Measurements from ENCODE around the gene DGKH. TPM values are rescaled to one million over a fixed set of nuclear protein-coding genes. Genes with fewer than 3 reads are reported as not detected.
"Not testable (repeated sequence)": the region's sequence is repeated elsewhere in the genome, so short reads cannot be mapped to it uniquely, and the experiment has no call there.

The DGKH gene
- polyA plus RNA-seq, 1 donor from 2014 or later, result 0.03 TPM

GRCh38 chr13:42048684-42049453 is 421 bp downstream of the DGKH start:
- Mint-ChIP-seq H3K9me3 (no peaks in the 10 kb centered on the region), H3K27ac (peak overlapping the region in 1 of 3 donors; percentile 43), H3K4me1 (peaks cover 6 to 11% (median 9%) of the 10 kb centered on the region in 3 donors)

GRCh38 chr13:42049454-42049813 is 986 bp downstream of the DGKH start:
- Mint-ChIP-seq H3K4me1 (peaks cover 6 to 11% (median 9%) of the 10 kb centered on the region in 3 donors), H3K9me3 (no peaks in the 10 kb centered on the region), H3K36me3 (peaks cover 4% of the 10 kb centered on the region), H3K4me3 (peak overlapping the region; percentile 62 to 84 (median 82)), H3K27ac (no peak overlapping the region), H3K27me3 (peaks cover 22% of the 10 kb centered on the region)

More at GRCh38 chr13:42048684-42049453, 421 bp downstream of the DGKH start:
- Mint-ChIP-seq H3K4me3 (peak overlapping the region; percentile 62 to 94 (median 86)), H3K27me3 (peaks cover 28% of the 10 kb centered on the region), H3K36me3 (peaks cover 4% of the 10 kb centered on the region)

- H3K36me3 Mint-ChIP-seq, result peaks cover 2% of the 10 kb centered on the region
- peaks cover 0 to 5% (median 4%) of the 10 kb centered on the region in 3 donors for H3K9me3 Mint-ChIP-seq
- H3K27me3 Mint-ChIP-seq, result peaks cover 7% of the 10 kb centered on the region
- peak overlapping the region in 1 of 3 donors; percentile 39 for H3K27ac Mint-ChIP-seq
- H3K4me1 Mint-ChIP-seq, result peaks cover 0 to 2% (median 0%) of the 10 kb centered on the region in 3 donors
- no peak overlapping the region for H3K4me3 Mint-ChIP-seq
These were observed 6.5 kb downstream of the DGKH start for GRCh38 chr13:42054798-42055499.

- no peaks in the 10 kb centered on the region for H3K4me1 Mint-ChIP-seq
- H3K9me3 Mint-ChIP-seq, result peaks cover 0 to 5% (median 4%) of the 10 kb centered on the region in 3 donors
- H3K4me3 Mint-ChIP-seq, result no peak overlapping the region
- no peak overlapping the region for H3K27ac Mint-ChIP-seq
- peaks cover 2% of the 10 kb centered on the region for H3K36me3 Mint-ChIP-seq
- H3K27me3 Mint-ChIP-seq, result peaks cover 7% of the 10 kb centered on the region
These were observed 7.1 kb downstream of the DGKH start for GRCh38 chr13:42055500-42056085.

GRCh38 chr13:42056146-42056545 is 7.7 kb downstream of the DGKH start:
- peaks cover 5% of the 10 kb centered on the region for H3K27me3 Mint-ChIP-seq
- H3K4me1 Mint-ChIP-seq, result no peaks in the 10 kb centered on the region
- no peak overlapping the region for H3K27ac Mint-ChIP-seq
- peaks cover 1 to 5% (median 4%) of the 10 kb centered on the region in 3 donors for H3K9me3 Mint-ChIP-seq
- H3K4me3 Mint-ChIP-seq, result no peak overlapping the region
- peaks cover 2% of the 10 kb centered on the region for H3K36me3 Mint-ChIP-seq

GRCh38 chr13:42056583-42056982 is 8.1 kb downstream of the DGKH start:
- Mint-ChIP-seq H3K27me3 (peaks cover 2% of the 10 kb centered on the region), H3K4me1 (no peaks in the 10 kb centered on the region), H3K9me3 (peaks cover 1 to 5% (median 4%) of the 10 kb centered on the region in 3 donors), H3K27ac (peak overlapping the region in 1 of 3 donors; percentile 41), H3K4me3 (no peak overlapping the region), H3K36me3 (peaks cover 2% of the 10 kb centered on the region)

- Mint-ChIP-seq H3K4me3 (no peak overlapping the region), H3K9me3 (peaks cover 1 to 5% (median 4%) of the 10 kb centered on the region in 3 donors), H3K27me3 (no peaks in the 10 kb centered on the region), H3K36me3 (peaks cover under 1% of the 10 kb centered on the region), H3K4me1 (no peaks in the 10 kb centered on the region), H3K27ac (no peak overlapping the region)
These were observed 9.6 kb downstream of the DGKH start for GRCh38 chr13:42057918-42058530.

GRCh38 chr13:42061943-42062342 is 13.5 kb downstream of the DGKH start:
- no peak overlapping the region for H3K4me3 Mint-ChIP-seq
- H3K4me1 Mint-ChIP-seq, result no peaks in the 10 kb centered on the region
- no peak overlapping the region for H3K27ac Mint-ChIP-seq
- H3K9me3 Mint-ChIP-seq, result peaks cover 1 to 5% (median 4%) of the 10 kb centered on the region in 3 donors
- no peaks in the 10 kb centered on the region for H3K27me3 Mint-ChIP-seq
- H3K36me3 Mint-ChIP-seq, result no peaks in the 10 kb centered on the region

GRCh38 chr13:42063105-42063504 is 14.7 kb downstream of the DGKH start:
- H3K27ac Mint-ChIP-seq, result no peak overlapping the region
- H3K4me1 Mint-ChIP-seq, result no peaks in the 10 kb centered on the region
- no peaks in the 10 kb centered on the region for H3K27me3 Mint-ChIP-seq
- peaks cover 1 to 4% (median 3%) of the 10 kb centered on the region in 3 donors for H3K9me3 Mint-ChIP-seq
- no peaks in the 10 kb centered on the region for H3K36me3 Mint-ChIP-seq
- H3K4me3 Mint-ChIP-seq, result no peak overlapping the region

- H3K27ac Mint-ChIP-seq, result no peak overlapping the region
- no peaks in the 10 kb centered on the region for H3K4me1 Mint-ChIP-seq
These were observed 15.8 kb downstream of the DGKH start for GRCh38 chr13:42064259-42064658.

GRCh38 chr13:42064966-42065365 is 16.5 kb downstream of the DGKH start:
- no peaks in the 10 kb centered on the region for H3K27me3 Mint-ChIP-seq

More at GRCh38 chr13:42064259-42064658, 15.8 kb downstream of the DGKH start:
- peaks cover 0 to 1% (median 0%) of the 10 kb centered on the region in 3 donors for H3K9me3 Mint-ChIP-seq
- no peaks in the 10 kb centered on the region for H3K27me3 Mint-ChIP-seq
- no peak overlapping the region for H3K4me3 Mint-ChIP-seq
- H3K36me3 Mint-ChIP-seq, result no peaks in the 10 kb centered on the region

GRCh38 chr13:42065414-42065813 is 17.0 kb downstream of the DGKH start:
- no peak overlapping the region for H3K27ac Mint-ChIP-seq
- H3K4me1 Mint-ChIP-seq, result no peaks in the 10 kb centered on the region
- H3K27me3 Mint-ChIP-seq, result no peaks in the 10 kb centered on the region
- H3K4me3 Mint-ChIP-seq, result no peak overlapping the region
- H3K36me3 Mint-ChIP-seq, result no peaks in the 10 kb centered on the region
- H3K9me3 Mint-ChIP-seq, result peaks cover 0 to 1% (median 0%) of the 10 kb centered on the region in 3 donors

More at GRCh38 chr13:42064966-42065365, 16.5 kb downstream of the DGKH start:
- no peak overlapping the region for H3K27ac Mint-ChIP-seq
- H3K36me3 Mint-ChIP-seq, result no peaks in the 10 kb centered on the region
- peaks cover 0 to 1% (median 0%) of the 10 kb centered on the region in 3 donors for H3K9me3 Mint-ChIP-seq
- no peaks in the 10 kb centered on the region for H3K4me1 Mint-ChIP-seq
- H3K4me3 Mint-ChIP-seq, result no peak overlapping the region

GRCh38 chr13:42066542-42066941 is 18.1 kb downstream of the DGKH start:
- Mint-ChIP-seq H3K36me3 (no peaks in the 10 kb centered on the region), H3K27ac (no peak overlapping the region), H3K4me3 (no peak overlapping the region), H3K9me3 (no peaks in the 10 kb centered on the region), H3K27me3 (no peaks in the 10 kb centered on the region), H3K4me1 (no peaks in the 10 kb centered on the region)

GRCh38 chr13:42068886-42069285 is 20.4 kb downstream of the DGKH start:
- no peaks in the 10 kb centered on the region for H3K36me3 Mint-ChIP-seq
- no peak overlapping the region for H3K4me3 Mint-ChIP-seq
- H3K9me3 Mint-ChIP-seq, result no peaks in the 10 kb centered on the region
- H3K27ac Mint-ChIP-seq, result no peak overlapping the region
- no peaks in the 10 kb centered on the region for H3K27me3 Mint-ChIP-seq
- H3K4me1 Mint-ChIP-seq, result no peaks in the 10 kb centered on the region

- not testable (repeated sequence) for H3K4me3 Mint-ChIP-seq, H3K36me3 Mint-ChIP-seq, H3K9me3 Mint-ChIP-seq, H3K27me3 Mint-ChIP-seq, H3K4me1 Mint-ChIP-seq, H3K27ac Mint-ChIP-seq
These were observed 22.2 kb downstream of the DGKH start for GRCh38 chr13:42070599-42070998.
